Memory B cell (primary cell): Measurements from ENCODE around the gene HTR5A.

Experiments used
- ATAC-seq: fragments of 150-1000 bp; cut with Tn5 transposase; 2 replicates; pipeline ENCODE4 v1.10.0; 2021; ENCODE audit warnings: low read depth, mild to moderate bottlenecking, moderate library complexity
- DNase-seq, 2 donors: peaks; one replicate each; pipeline ENCODE4 v3.0.0; 2022; ENCODE audit warnings: low spot score in 2 of 2
- H3K27ac Mint-ChIP-seq: one replicate; pipeline ENCODE4 v1.8.0; 2022; ENCODE audit warnings: mild to moderate bottlenecking, moderate library complexity, mixed read lengths
- H3K27me3 Mint-ChIP-seq: one replicate; pipeline ENCODE4 v1.8.0; 2022; ENCODE audit warnings: mixed read lengths
- H3K36me3 Mint-ChIP-seq: one replicate; pipeline ENCODE4 v1.8.0; 2022; ENCODE audit warnings: mild to moderate bottlenecking, mixed read lengths
- H3K4me1 Mint-ChIP-seq: one replicate; pipeline ENCODE4 v1.8.0; 2022; ENCODE audit warnings: mixed read lengths
- H3K4me3 Mint-ChIP-seq: one replicate; pipeline ENCODE4 v1.8.0; 2022; ENCODE audit warnings: mild to moderate bottlenecking, moderate library complexity, mixed read lengths
- H3K9me3 Mint-ChIP-seq: one replicate; pipeline ENCODE4 v1.8.0; 2022; ENCODE audit warnings: mixed read lengths

Gene HTR5A

DNA sequence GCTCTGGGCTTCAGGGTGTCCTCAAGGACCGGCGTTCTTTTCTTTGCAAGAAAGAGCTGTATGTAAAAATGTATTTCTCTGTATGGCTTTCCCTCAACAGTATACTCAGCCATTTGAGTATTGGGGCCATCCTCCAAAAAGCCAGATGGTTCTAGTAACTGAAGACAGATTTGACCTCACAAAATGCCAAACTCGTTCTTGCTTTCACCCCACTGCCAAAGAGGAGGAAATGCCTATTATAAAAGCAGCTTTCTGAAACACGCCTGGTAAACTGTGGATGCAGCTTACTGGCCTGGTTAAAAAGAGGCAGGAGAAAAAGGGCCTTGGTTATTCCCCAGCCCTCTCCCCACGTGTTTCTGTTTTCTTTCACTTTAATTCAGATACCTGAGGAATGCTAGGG lies 7.7 kb upstream of the HTR5A start:
- H3K36me3 Mint-ChIP-seq: no peaks in the 10 kb centered on the region
- H3K9me3 Mint-ChIP-seq: no peaks in the 10 kb centered on the region
- no peak for DNase-seq
- ATAC-seq: no peak
- H3K4me3 Mint-ChIP-seq: no peak overlapping the region
- peaks cover 19% of the 10 kb centered on the region for H3K27me3 Mint-ChIP-seq
- H3K27ac Mint-ChIP-seq: no peak overlapping the region
- H3K4me1 Mint-ChIP-seq: no peaks in the 10 kb centered on the region

DNA sequence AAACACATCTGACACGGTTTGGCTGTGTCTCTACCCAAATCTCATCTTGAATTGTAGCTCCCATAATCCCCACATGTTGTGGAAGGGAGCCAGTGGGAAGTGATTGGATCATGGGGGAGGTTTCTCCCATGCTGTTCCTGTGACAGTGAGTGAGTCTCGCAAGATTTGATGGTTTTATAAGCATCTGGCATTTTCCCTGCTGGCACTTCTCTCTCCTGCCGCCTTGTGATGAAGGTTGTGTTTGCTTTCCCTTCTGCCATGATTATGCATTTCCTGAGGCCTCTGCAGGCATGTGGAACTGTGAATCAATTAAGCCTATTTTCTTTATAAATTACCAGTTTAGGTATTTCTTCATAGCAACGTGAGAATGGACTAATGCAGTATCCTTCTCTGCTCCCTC lies 5.9 kb upstream of the HTR5A start:
- no peak overlapping the region for H3K27ac Mint-ChIP-seq
- H3K27me3 Mint-ChIP-seq: peaks cover 21% of the 10 kb centered on the region
- no peaks in the 10 kb centered on the region for H3K9me3 Mint-ChIP-seq
- H3K4me1 Mint-ChIP-seq: no peaks in the 10 kb centered on the region
- ATAC-seq (no peak), DNase-seq (no peak)
- no peak overlapping the region for H3K4me3 Mint-ChIP-seq
- H3K36me3 Mint-ChIP-seq: no peaks in the 10 kb centered on the region

DNA sequence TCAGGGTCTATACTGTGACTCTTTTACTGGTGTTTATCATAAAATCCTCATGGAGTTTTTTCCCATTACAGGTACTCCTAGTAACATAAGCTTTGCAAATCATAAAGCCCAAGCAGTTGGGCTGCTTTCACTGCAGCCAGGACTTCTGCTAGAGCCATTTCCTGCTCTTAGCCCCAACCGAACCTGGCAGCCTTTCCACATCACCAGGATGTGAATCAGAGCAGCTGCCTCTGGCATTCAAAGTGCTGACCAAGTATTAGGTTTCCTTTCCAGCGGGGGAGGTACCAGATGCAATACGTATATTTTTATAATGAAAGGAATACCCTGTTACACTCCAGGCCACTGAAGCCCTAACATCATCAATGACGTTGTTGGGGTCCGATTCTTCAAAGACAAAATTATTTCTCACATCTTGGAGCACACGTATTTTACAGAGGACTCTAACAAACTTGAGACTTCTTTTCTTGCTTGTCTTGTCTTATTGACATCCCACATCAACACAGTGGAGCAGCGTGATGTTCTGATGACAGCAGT lies 3.6 kb upstream of the HTR5A start:
- Mint-ChIP-seq H3K27me3 (peaks cover 22% of the 10 kb centered on the region), H3K36me3 (no peaks in the 10 kb centered on the region), H3K4me1 (no peaks in the 10 kb centered on the region), H3K4me3 (no peak overlapping the region), H3K9me3 (peaks cover 1% of the 10 kb centered on the region), H3K27ac (no peak overlapping the region)
- no peak for DNase-seq
- ATAC-seq: no peak

DNA sequence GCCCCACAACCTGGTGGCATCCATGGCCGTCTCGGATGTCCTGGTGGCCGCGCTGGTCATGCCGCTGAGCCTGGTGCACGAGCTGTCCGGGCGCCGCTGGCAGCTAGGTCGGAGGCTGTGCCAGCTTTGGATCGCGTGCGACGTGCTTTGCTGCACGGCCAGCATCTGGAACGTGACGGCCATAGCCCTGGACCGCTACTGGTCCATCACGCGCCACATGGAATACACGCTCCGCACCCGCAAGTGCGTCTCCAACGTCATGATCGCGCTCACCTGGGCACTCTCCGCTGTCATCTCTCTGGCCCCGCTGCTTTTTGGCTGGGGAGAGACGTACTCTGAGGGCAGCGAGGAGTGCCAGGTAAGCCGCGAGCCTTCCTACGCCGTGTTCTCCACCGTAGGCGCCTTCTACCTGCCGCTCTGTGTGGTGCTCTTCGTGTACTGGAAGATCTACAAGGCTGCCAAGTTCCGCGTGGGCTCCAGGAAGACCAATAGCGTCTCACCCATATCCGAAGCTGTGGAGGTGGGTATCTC lies 1.1 kb downstream of the HTR5A start:
- ATAC-seq: no peak
- peaks cover 30% of the 10 kb centered on the region for H3K27me3 Mint-ChIP-seq
- DNase-seq: no peak
- peaks cover 1% of the 10 kb centered on the region for H3K9me3 Mint-ChIP-seq
- H3K4me1 Mint-ChIP-seq: no peaks in the 10 kb centered on the region
- no peak overlapping the region for H3K4me3 Mint-ChIP-seq
- H3K27ac Mint-ChIP-seq: no peak overlapping the region
- H3K36me3 Mint-ChIP-seq: no peaks in the 10 kb centered on the region

DNA sequence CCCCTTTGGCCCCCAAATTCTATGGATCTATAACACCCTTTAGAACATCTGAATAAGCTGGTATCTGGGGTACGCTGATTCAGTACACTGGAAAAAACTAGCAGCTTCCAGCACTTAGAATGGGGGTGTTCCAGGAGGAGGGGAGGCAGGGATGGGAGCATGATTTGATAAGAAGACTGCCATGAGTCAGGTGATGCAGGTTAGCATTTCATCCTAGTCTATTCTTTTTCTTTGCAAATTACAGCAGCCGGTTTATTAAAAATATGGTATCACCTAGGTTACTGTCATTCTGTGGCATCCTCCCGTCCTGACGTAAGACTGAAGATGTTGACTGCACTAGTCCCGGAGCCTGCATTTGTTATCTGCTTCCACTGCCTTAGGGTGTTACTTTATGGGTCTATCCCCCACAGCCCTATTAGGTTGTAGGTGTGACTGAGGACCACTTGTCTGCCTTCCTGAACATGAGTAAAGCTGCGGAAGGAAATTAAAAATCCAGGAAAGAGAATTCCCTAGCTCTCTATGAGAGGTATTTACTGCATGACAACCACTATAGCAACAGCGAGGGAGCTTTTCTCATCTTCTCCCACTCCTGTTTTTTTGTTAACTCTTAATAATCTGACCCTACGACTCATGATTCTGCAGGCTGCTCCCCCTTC lies 1.9 kb downstream of the HTR5A start:
- peaks cover 27% of the 10 kb centered on the region for H3K27me3 Mint-ChIP-seq
- DNase-seq (no peak), ATAC-seq (no peak)
- H3K9me3 Mint-ChIP-seq: peaks cover 1% of the 10 kb centered on the region
- no peaks in the 10 kb centered on the region for H3K36me3 Mint-ChIP-seq
- H3K4me3 Mint-ChIP-seq: no peak overlapping the region
- H3K27ac Mint-ChIP-seq: no peak overlapping the region
- H3K4me1 Mint-ChIP-seq: no peaks in the 10 kb centered on the region

DNA sequence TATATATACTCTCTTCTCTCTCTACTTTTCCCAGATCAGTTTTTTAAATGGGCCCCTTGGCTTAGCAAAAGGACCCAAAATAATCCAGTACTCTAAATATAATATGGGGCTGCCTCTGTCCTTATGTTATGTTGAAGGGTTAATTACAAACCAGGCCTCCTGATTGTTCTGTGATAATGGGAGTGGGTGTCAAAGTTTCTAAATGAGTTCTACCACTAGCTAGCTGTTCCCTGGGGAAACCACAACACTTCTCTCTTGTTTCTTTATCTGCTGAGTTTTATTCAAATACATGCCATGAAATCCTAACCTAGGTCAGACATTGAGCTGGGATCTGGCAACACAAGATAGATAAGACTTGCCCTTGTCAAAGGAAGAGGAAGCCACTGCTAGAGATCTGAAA lies 3.8 kb downstream of the HTR5A start:
- Mint-ChIP-seq H3K27me3 (peaks cover 23% of the 10 kb centered on the region), H3K4me1 (no peaks in the 10 kb centered on the region), H3K36me3 (no peaks in the 10 kb centered on the region), H3K27ac (no peak overlapping the region), H3K4me3 (no peak overlapping the region), H3K9me3 (peaks cover 1% of the 10 kb centered on the region)
- ATAC-seq (no peak), DNase-seq (no peak)

DNA sequence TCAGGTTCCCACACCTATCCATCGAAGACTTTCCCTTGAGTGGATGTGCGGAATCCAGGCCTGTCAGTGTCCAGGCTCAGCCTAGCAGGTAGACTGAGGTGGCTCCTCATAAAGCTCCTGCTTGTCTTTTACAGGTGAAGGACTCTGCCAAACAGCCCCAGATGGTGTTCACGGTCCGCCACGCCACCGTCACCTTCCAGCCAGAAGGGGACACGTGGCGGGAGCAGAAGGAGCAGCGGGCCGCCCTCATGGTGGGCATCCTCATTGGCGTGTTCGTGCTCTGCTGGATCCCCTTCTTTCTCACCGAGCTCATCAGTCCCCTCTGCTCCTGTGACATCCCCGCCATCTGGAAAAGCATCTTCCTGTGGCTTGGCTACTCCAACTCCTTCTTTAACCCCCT lies 13.9 kb downstream of the HTR5A start:
- ATAC-seq: no peak

DNA sequence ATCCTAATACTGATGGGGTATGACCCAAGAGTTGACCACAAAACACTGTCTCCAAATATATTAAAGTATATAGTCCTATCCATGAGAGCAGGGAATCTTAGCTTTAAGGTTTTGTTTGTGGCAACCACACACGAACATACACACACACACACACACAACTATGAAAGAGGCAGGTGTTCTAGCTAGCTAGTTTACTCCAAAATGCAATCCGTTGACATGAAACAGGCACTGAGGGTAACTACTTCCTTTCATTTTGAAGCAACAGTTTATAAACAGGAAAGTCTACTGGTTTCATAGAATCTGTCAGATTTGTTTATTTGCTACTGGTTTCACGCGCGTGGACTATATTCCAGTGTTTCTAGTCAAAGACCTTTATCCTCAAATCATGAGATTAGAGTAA lies 14.8 kb downstream of the HTR5A start:
- ATAC-seq: no peak
- peaks cover 14% of the 10 kb centered on the region for H3K27me3 Mint-ChIP-seq
- DNase-seq: no peak
- no peaks in the 10 kb centered on the region for H3K36me3 Mint-ChIP-seq
- peaks cover 2% of the 10 kb centered on the region for H3K9me3 Mint-ChIP-seq
- H3K4me3 Mint-ChIP-seq: no peak overlapping the region
- no peak overlapping the region for H3K27ac Mint-ChIP-seq
- peaks cover 2% of the 10 kb centered on the region for H3K4me1 Mint-ChIP-seq

More for the DNA sequence above, 13.9 kb downstream of the HTR5A start:
- no peak overlapping the region for H3K4me3 Mint-ChIP-seq
- no peak for DNase-seq
- H3K4me1 Mint-ChIP-seq: peaks cover 2% of the 10 kb centered on the region
- no peak overlapping the region for H3K27ac Mint-ChIP-seq
- no peaks in the 10 kb centered on the region for H3K36me3 Mint-ChIP-seq
- H3K9me3 Mint-ChIP-seq: no peaks in the 10 kb centered on the region
- H3K27me3 Mint-ChIP-seq: peaks cover 13% of the 10 kb centered on the region

DNA sequence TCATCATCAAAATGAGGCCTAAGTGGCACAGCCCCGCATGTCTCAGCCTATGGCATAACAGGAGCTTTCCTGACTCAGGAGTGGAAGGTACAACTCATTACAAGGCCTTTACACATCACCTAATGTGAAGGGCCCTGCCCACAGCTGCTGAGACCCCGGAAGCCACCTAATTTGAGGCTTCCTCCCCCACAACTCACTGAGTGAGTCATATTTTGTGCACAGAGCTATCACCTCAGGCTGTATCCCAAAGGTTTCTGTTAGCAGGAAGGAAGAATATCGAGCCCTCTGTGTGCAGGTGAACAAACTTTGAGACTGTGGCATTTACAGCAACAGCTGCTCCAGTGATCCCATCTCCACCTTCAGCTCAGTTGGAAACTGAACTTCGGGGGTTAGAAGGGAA lies 20.6 kb downstream of the HTR5A start:
- Mint-ChIP-seq H3K4me1 (no peaks in the 10 kb centered on the region), H3K27me3 (peaks cover 10% of the 10 kb centered on the region), H3K4me3 (no peak overlapping the region), H3K36me3 (no peaks in the 10 kb centered on the region), H3K9me3 (peaks cover 2% of the 10 kb centered on the region), H3K27ac (no peak overlapping the region)
- no peak for ATAC-seq
- no peak for DNase-seq

DNA sequence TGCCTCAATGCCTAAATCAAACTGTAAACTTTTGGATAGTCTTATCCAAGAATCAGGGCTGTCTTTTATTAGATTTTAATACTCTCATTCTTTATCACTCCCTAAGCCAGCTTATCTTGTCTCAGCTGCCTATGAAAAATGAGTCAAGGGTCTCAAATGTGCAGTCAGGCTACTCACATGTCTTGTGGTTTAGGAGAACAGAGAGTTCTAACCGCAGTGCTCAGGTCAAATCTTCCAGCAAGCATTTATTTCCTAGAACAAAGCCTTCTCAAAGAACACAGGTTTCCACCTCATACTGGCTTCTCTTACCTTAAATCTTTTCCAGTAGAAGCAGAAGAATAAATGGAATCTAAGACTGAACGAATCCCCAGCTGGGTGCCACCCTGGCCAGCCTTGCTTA lies 23.5 kb downstream of the HTR5A start:
- ATAC-seq (no peak), DNase-seq (no peak)
- Mint-ChIP-seq H3K36me3 (no peaks in the 10 kb centered on the region), H3K9me3 (peaks cover 2% of the 10 kb centered on the region), H3K27ac (no peak overlapping the region), H3K4me1 (no peaks in the 10 kb centered on the region), H3K4me3 (no peak overlapping the region), H3K27me3 (peaks cover 14% of the 10 kb centered on the region)

DNA sequence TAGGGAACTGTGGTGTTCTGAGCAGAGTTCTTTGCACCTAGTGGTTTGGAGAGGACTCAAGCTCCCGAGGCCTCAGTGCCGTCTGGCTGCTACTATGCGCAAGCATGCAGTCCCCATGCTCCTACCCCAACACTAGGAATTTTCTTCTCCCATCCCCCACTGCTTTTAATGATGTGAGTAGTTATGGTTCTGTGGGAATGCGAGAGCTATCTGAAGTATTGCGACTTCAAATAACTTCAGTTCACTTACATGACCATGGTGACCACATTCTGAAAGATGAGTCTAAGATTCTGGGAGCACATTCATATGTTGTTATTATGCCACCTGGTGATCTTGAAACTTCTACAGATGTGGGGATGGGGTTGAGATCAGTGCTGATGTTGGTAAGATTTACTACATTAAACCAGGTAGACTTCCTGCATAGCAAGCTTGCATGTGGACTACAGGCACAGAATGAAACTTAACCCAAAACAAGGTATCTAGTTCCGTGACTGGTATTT lies 24.6 kb downstream of the HTR5A start:
- no peak for DNase-seq
- Mint-ChIP-seq H3K4me1 (no peaks in the 10 kb centered on the region), H3K9me3 (no peaks in the 10 kb centered on the region), H3K27ac (no peak overlapping the region), H3K36me3 (no peaks in the 10 kb centered on the region), H3K4me3 (no peak overlapping the region), H3K27me3 (peaks cover 12% of the 10 kb centered on the region)
- ATAC-seq: no peak

DNA sequence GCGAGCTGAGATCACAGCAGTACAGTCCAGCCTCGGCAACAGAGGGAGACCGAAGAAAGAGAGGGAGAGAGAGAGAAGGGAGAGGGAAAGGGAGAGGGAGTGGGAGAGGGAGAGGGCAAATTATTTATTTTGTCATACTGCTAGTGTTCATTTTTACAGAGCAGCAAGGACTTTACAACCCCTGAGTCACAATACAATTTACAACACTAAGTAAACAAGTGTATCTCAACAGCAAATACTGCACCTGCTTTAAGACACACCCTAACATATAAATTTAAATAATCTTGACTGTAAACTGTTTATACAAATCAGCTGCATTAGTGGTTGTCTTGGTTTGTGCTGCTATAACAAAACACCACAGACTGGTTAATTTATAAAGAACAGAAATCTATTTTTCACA lies 27.2 kb downstream of the HTR5A start:
- no peak for ATAC-seq
- H3K27ac Mint-ChIP-seq: no peak overlapping the region
- no peaks in the 10 kb centered on the region for H3K9me3 Mint-ChIP-seq
- H3K4me3 Mint-ChIP-seq: no peak overlapping the region
- no peaks in the 10 kb centered on the region for H3K4me1 Mint-ChIP-seq
- peaks cover 11% of the 10 kb centered on the region for H3K27me3 Mint-ChIP-seq
- DNase-seq: no peak
- no peaks in the 10 kb centered on the region for H3K36me3 Mint-ChIP-seq

DNA sequence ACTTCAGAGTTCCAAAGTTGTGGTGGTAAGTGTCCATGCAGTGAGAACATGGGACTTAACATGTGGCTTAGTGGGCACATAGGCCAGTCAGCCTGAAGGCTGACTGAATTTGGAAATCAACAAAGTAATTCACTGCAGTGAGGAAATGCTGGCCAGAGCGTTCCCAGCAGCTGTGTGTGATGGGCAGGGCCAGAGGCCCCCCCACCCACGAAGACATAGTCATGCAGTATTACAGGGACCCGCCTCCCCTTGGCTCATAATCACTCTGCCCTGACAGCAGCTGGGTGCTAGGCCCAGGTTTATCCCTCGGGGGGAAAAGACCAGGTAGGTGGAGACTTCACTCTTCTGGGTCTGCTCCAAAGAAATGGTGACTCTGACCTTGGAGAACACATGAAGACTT lies 33.7 kb downstream of the HTR5A start:
- Mint-ChIP-seq H3K4me1 (no peaks in the 10 kb centered on the region), H3K9me3 (no peaks in the 10 kb centered on the region), H3K4me3 (no peak overlapping the region), H3K27ac (no peak overlapping the region), H3K27me3 (peaks cover 6% of the 10 kb centered on the region), H3K36me3 (no peaks in the 10 kb centered on the region)
- no peak for DNase-seq
- no peak for ATAC-seq

DNA sequence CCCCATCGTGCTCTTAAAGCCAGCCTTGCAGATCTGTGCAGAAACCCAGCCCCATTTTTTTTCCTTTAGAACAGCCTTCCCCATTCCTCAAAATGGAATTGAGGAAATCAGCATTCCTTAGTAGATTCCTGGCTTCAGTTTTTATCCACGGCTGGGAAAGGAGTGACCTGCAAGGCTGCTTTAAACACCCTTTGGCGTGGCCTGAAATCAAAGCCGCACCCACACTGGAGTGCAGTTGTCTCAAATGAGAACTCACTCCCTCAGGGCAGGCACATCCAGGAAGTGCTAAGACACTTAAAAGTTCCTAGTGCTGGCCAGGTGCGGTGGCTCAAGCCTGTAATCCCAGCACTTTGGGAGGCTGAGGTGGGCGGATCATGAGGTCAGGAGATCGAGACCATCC lies 34.8 kb downstream of the HTR5A start:
- no peak overlapping the region for H3K27ac Mint-ChIP-seq
- H3K4me1 Mint-ChIP-seq: no peaks in the 10 kb centered on the region
- no peak for DNase-seq
- no peak for ATAC-seq
- H3K9me3 Mint-ChIP-seq: no peaks in the 10 kb centered on the region
- H3K4me3 Mint-ChIP-seq: no peak overlapping the region
- no peaks in the 10 kb centered on the region for H3K36me3 Mint-ChIP-seq
- H3K27me3 Mint-ChIP-seq: peaks cover 8% of the 10 kb centered on the region

DNA sequence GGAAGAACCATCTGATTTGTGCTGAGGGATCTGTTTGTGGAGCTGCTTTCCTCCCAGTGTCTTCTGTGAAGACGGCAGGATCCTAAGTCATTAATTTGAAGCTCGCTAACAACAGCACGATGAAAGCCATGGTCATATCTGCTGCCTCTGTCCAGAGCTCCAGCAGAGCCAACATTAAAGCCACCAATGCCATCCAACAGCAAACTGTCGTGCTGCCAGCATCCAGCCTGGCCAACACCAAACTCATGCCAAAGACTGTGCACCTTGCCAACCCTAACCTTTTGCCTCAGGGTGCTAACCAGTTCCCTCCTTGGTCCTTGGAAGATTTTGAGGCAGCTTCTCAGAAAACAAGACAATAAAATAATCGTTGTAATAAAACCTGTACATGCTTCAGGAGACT lies 36.2 kb downstream of the HTR5A start:
- DNase-seq (no peak), ATAC-seq (no peak)
- H3K27me3 Mint-ChIP-seq: peaks cover 9% of the 10 kb centered on the region
- H3K36me3 Mint-ChIP-seq: no peaks in the 10 kb centered on the region
- no peaks in the 10 kb centered on the region for H3K9me3 Mint-ChIP-seq
- H3K4me1 Mint-ChIP-seq: no peaks in the 10 kb centered on the region
- H3K27ac Mint-ChIP-seq: no peak overlapping the region
- H3K4me3 Mint-ChIP-seq: no peak overlapping the region
